Kidney glomerular epithelial cell (primary cell): ENCODE measurements around the gene SETD5.
A peak's percentile ranks its signal among the peaks of the same experiment; 100 is the strongest.

ENCODE experiments used
- DNase-seq: peaks from one replicate; lab custom pipeline; 2025; lab: John Stamatoyannopoulos, UW

SETD5 gene

GRCh38 chr3:9397332-9397905 is at the start of gene SETD5:
Gene SETD5, plus strand, starts transcription at chr3:9397615. Its CDS starts 31,324 bp downstream, at chr3:9428939.
- peak; percentile 93 for DNase-seq

DNA sequence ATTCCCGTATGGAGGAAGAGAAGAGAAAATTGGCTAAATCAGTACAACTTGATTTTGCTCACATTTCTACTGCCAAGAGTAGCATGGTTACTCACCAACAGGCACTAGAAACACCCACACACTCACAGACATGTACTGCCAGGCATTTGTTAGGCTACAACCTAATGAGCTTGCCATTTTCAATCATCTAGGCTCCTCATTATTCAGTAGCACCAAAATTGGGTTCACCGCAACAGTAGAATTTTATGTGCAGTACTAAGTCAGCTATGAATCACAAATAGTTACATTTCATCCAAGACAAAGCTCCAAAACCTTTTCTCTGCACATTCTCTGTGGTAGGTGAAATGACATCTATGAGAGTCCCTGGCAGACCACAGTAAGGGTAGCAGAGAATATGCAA is 49.5 kb upstream of the SETD5 start:
- no peak for DNase-seq

DNA sequence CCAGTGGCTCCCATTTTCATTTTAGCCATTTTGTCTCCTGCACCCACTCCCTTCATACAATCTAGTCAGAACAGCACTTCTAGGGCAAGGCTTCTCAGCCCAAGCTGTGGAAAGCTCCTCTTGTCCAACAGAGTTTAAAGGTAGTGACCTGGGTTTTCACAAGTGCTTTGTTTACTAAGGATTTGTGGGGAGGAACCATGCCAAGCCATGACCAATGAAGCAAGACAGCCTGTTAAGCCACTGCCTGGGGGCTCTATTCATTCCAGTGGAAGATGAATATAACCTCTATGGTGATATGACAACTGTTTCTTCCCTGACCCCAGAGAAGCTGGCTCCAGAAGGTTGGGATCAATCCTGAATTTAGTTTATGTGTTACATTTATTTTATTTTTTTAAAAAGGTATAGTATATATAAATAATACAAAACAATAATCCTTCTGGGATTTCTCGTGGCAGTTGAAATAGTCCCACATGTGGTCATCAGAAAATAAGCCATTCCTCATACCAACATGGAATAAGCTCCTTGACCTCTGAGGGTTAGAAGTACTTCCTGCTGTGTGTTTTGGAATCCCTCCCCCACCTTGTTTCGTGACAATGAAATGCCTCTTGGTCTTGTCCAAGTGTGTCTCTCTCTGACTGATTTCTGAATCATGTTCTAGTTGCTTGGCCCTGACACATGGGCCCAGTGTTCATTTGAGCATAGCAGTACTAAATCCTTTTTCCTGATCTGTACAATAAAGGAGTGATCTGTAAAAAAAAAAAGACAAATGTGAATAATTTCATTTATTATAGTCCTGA is 47.9 kb upstream of the SETD5 start:
- peak; percentile 85 for DNase-seq

DNA sequence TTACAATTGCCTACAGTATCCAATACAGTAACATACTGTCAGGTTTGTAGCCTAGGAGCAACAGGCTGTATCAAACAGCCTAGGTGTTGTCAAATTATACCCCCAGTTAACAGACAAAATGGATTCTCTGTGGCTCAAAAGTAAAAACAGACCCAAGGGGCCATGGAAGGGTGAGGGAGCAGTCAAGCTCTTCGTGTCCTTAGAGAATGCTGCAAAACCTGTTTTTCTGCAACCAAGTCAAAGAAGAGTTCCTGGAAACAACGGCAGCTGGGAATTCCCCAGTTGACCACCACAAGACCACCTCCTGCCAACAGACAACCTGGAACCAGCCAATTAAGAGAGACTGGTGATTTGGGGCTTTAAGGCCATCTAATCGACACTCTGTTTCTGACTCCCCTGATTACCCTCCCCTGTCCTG is 45.7 kb upstream of the SETD5 start:
- DNase-seq, result no peak

DNA sequence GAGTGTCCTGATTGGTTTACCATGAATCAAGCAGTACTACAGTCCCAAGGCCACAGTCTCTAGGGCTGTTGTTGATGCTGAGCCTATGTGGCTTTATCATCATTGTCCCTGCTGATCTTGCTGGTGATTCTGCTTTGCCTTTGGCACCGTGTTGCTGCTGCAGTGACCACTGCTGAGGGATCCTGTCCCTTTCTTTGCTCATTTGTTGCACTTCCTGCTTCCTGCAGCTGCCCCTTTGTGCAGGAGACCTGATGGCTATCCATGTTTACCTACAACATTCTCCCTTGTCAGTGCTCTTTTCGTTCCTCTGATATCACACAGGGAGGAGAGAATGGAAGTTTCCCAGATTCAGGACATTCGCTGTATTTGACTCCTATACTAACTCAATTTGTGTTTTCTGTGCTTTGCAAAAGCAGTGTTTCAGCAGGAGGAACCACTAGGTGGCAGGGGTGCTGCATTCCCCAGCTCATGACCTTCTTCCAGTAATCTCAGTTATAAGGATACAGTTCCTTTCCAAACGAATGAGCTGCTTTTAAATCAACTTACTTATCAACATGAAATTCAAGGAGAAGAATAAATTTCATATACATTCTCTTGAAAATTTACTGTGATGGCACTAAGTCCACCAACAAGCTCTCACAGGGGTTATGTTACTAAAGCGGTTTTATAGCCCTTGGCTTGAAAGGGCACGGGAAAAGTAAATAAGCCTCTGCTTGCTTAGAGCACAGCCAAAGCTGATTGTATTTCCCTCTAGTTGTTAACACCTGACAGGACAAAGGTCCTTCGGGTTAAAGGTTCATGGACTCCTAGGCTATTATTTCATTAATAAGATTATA is 44.3 kb upstream of the SETD5 start:
- peak; percentile 59 for DNase-seq

- DNase-seq, result no peak
Measured at GRCh38 chr3:9361691-9362388, 35.6 kb upstream of the SETD5 start.

- DNase-seq, result peak; percentile 91
Measured at GRCh38 chr3:9362731-9363530, 34.5 kb upstream of the SETD5 start, which contains the start of gene THUMPD3. Gene THUMPD3, plus strand, starts transcription at chr3:9363054. Its CDS starts 2,015 bp downstream, at chr3:9365069.

GRCh38 chr3:9369508-9369907 is 27.9 kb upstream of the SETD5 start:
- no peak for DNase-seq

DNA sequence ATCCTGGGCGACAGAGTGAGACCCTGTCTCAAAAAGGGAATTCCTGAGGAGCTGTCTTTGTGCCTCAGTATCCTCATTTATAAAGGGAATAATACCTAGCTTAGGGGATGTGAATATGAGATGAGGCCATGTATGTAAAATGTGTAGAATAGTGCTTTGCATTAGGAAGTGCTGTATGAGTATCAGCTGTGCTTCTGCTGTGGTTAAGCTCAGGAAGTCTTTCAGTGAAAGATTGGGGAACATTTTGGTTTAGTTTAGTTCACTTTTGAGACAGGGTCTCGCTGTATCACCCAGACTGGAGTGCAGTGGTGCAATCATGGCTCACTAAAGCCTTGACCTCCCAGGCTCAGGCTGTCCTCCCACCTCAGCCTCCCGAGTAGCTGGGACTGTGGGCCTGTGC is 23.9 kb upstream of the SETD5 start:
- no peak for DNase-seq

GRCh38 chr3:9377981-9378380 is 19.4 kb upstream of the SETD5 start:
- no peak for DNase-seq

GRCh38 chr3:9379327-9379726 is 18.1 kb upstream of the SETD5 start:
- DNase-seq, result no peak

DNA sequence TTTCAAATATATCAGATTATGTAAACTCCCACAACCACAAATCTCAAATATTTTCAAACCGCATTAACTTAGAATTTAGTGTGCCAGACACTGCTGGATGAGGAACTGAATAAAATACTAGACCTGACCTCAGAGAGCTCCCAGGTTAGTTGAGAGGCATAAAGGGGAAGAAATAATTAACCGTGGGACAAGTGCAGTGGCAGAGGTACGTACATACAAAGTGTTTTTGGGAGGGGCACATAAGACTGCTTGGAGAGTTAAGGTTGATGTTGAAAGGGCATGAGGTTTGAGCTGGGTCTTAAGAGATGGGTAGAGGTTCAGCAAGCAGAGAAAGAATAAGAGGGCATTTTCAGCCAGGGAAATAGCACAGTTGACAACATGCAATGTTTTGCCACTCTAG is 17.4 kb upstream of the SETD5 start:
- DNase-seq, result no peak

- no peak for DNase-seq
Measured at GRCh38 chr3:9384141-9384828, 13.1 kb upstream of the SETD5 start.

DNA sequence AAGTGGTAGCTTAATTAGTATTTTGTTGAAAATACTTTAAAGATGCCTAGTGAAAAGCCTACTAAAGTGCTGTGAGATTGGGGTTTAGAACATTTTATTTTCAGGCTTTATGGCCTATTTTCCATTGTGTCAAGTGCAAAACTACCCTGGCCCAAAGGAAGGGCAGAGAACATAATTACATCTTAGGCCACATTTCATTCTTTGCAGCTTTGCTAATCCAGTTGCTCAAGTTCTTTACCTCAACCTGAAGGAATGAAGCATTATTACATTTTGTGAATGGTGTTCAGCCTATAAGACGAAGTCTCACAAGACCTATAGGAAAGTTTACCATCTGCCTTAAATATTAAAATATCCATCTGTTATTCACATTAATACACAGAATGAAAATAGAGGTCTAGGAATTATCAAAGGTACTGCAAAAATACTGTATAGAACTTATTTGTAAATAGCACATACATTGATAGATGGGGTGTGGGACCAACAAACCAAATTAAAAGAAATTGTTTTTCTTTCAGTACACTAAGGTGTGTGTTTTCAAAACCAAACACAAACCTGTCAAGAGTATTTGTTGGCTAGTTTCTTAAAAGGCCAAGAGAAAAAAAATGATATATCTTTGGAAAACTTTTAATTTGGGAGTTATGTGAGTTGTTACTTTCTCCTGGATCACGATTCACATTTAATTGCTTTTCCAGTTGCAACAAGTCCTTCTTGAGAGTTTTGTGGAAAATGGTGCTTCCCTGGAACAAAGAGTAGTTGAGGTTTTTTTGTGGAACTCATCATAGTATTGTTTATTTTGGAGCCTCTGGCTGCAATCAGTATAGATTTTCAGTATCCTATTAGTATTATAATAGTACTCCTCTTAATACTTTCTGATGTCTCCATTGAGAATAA is 12.0 kb upstream of the SETD5 start:
- no peak for DNase-seq

DNA sequence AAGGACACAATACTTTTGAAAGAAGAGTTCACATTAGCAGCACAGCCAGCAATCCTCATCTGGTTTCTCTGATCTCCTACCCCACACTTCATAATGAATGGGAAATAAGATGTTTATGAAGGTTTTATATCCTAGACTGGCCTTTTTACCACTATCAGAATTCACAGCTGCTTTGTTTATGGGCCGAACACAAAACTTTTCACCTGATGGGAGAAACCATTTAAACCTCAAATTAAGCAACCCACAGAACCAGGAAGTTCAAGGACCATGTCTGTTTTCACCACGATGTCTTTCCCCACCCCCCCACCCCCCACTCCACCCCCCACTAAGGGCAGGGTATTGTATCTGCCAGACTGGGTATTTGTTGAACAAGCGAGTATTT is 11.3 kb upstream of the SETD5 start:
- no peak for DNase-seq

GRCh38 chr3:9386501-9387321 is 10.7 kb upstream of the SETD5 start:
- no peak for DNase-seq

GRCh38 chr3:9387322-9387655 is 10.1 kb upstream of the SETD5 start:
- DNase-seq, result no peak

DNA sequence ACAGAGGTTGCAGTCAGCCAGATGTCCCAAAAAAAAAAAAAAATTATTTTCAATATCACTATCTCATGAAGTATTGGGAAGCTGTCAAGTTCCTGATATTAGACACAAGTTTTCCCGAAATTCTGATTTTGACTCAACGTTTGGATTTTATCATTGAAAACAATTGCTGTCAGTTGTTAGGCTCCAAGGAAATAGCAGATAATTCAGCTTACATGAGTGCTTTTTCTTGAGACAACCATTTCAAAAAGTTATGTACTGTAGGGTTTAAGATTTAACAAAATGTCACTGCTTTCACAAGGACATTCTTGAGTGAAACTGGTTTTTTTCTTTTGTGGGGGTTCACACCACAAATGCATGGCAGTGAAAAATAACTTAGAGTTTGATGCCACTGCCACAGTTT is 9.3 kb upstream of the SETD5 start:
- DNase-seq, result no peak
